ENCODE data around the gene STK11IP. TPM values are rescaled to one million over a fixed set of nuclear protein-coding genes. Genes with fewer than 3 reads are reported as not detected.

STK11IP gene
- total RNA-seq, 2 donors from 2014 or later = 20.0 to 25.3 TPM

DNA sequence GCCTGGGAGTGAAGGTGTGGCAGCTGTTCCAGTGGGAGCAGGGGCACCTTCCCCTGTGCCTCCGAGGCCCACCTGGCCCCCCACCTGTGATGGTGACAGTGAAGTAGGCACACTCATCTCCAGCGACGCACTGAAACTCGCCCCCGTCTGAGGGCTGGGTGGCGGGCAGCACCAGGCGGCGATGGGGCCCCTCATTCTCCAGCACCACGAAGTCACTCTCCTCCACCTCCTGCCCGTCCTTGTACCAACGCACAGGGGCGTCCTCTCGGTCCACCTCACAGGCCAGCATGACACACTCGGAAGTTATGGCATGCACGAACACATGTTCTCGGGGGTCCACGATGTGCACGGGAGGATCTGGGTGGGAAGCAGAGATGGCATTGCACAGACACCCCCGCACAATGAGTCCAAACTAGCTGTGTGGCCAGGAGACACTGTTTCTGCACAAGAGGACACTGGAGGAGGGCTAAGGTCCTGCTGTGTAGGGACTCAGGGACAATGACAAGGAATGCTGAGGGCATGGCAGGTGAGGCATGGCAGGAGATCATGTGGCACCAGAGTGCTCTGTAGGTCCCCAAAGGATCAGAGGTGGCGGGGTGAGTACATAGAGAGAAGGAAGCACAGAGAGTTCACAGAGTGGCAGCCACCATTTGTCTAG is 34.3 kb upstream of the STK11IP start:
- Histone ChIP-seq H3K27me3 (replicated peaks; ENCODE audit: insufficient read depth) (no peaks in the 10 kb centered on the region), H3K9me3 (no peaks in the 10 kb centered on the region), H3K4me3 (no peak overlapping the region), H3K27ac (no peak overlapping the region), H3K36me3 (peaks cover 31% of the 10 kb centered on the region), H3K4me1 (ENCODE audit: control insufficient read depth in 1 of 2, low read depth in 2 of 2) (no peaks in the 10 kb centered on the region)
- DNase-seq (ENCODE audit: low spot score) (no peak), ATAC-seq (ENCODE audit: insufficient number of reproducible peaks, low FRiP score, low read depth) (no peak)
- TF ChIP-seq, protein P1, sequence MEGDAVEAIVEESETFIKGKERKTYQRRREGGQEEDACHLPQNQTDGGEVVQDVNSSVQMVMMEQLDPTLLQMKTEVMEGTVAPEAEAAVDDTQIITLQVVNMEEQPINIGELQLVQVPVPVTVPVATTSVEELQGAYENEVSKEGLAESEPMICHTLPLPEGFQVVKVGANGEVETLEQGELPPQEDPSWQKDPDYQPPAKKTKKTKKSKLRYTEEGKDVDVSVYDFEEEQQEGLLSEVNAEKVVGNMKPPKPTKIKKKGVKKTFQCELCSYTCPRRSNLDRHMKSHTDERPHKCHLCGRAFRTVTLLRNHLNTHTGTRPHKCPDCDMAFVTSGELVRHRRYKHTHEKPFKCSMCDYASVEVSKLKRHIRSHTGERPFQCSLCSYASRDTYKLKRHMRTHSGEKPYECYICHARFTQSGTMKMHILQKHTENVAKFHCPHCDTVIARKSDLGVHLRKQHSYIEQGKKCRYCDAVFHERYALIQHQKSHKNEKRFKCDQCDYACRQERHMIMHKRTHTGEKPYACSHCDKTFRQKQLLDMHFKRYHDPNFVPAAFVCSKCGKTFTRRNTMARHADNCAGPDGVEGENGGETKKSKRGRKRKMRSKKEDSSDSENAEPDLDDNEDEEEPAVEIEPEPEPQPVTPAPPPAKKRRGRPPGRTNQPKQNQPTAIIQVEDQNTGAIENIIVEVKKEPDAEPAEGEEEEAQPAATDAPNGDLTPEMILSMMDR (IDR thresholded peaks at IDR 0.05) = no peak

DNA sequence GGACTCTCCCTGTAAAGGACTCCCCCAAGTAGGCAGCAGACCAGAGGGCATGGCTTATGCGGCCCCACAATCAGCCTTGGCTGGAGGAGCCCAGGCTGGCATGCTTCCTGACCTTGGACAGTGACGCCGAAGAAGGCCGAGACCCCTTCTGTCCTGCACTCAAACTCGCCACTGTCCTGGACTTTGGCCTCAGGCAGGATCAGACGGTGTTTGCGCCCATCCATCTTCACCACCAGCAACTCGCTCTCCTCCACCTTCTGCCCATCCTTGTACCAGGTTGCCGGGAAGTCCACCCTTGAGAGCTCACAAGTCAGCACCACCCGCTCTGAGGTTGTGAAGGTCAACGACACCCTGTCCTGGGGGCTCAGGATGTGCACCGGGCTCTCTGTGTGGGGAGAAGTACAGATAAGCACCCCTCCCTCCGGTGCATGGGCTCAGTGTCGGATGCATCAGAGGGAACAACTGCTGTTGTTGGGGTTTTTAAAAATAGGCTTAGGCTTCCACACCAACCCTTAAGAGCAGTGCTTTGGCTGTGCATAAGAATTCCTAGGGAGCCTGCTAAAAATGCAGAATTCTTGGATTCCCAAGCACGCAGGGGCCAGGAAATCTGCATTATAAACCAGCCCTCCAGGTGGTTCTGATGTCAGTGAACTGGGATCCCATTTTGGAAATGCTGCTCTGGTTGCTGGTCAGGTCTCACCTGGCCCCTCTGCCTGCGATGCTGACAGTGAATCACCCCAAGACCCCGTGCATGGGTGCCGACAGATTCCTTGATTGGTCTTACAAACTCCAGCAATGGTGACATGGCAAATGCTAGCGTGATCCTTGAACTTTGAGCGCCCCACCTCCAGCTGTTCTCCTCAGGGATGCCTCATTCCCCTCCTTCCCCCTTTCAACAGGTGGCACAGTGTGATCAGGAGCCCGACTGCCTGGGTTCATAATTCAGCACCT is 32.3 kb upstream of the STK11IP start:
- Histone ChIP-seq H3K36me3 (peaks cover 34% of the 10 kb centered on the region), H3K27me3 (replicated peaks; ENCODE audit: insufficient read depth) (no peaks in the 10 kb centered on the region), H3K27ac (no peak overlapping the region), H3K4me3 (no peak overlapping the region), H3K4me1 (ENCODE audit: control insufficient read depth in 1 of 2, low read depth in 2 of 2) (peaks cover 7 to 9% of the 10 kb centered on the region in 2 donors), H3K9me3 (no peaks in the 10 kb centered on the region)
- TF ChIP-seq, protein P1 (IDR thresholded peaks at IDR 0.05) = no peak
- ATAC-seq (ENCODE audit: insufficient number of reproducible peaks, low FRiP score, low read depth) (no peak), DNase-seq (ENCODE audit: low spot score) (no peak)

DNA sequence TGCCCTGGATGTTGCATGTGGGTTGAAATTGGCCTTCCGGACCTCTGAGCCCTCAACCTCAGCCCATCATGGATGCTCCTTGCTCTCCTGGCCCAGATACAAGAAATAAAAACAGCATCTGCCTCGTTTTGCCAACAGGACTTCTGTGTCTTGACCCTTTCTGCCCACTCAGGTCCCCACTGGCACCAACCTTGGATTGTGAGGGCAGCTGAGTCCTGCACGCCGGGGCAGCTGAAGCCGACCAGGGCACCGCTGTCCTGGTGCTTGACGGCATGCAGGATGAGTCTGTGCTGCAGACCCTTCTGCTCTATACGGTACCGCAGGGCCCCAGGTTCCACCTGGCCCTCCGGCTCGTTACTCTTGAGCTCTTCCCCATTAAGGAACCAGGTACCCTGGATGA is 31.0 kb upstream of the STK11IP start:
- DNase-seq (ENCODE audit: low spot score) (no peak), ATAC-seq (ENCODE audit: insufficient number of reproducible peaks, low FRiP score, low read depth) (no peak)
- no peak overlapping the region for H3K27ac ChIP-seq
- H3K27me3 ChIP-seq (replicated peaks; ENCODE audit: insufficient read depth) = no peaks in the 10 kb centered on the region
- H3K36me3 ChIP-seq = peaks cover 34% of the 10 kb centered on the region
- TF ChIP-seq, protein P1 (IDR thresholded peaks at IDR 0.05) = no peak
- H3K9me3 ChIP-seq = no peaks in the 10 kb centered on the region
- no peak overlapping the region for H3K4me3 ChIP-seq
- peaks cover 7 to 12% of the 10 kb centered on the region in 2 donors for H3K4me1 ChIP-seq (ENCODE audit: control insufficient read depth in 1 of 2, low read depth in 2 of 2)

DNA sequence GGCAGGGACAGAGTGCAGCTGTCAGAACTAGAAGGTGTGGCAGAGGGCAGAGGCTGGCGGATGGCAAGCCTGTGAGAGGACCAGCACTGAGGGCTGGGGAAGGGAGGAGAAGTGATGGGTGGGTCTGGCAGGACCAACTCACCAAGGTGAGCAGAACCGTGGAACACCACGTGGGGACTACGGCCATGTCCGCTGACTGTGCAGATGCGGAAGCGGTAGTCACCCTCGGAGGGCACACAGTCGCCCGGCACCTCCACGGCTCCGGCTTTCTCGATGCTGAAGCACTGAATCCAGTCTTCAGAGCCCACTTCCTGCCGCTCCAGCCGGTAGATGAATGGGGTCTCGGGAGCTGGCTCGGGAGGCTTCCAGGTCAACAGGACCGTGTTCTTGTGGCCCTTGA is 30.5 kb upstream of the STK11IP start:
- peaks cover 32% of the 10 kb centered on the region for H3K36me3 ChIP-seq
- ATAC-seq (ENCODE audit: insufficient number of reproducible peaks, low FRiP score, low read depth) (no peak), DNase-seq (ENCODE audit: low spot score) (no peak)
- H3K27me3 ChIP-seq (replicated peaks; ENCODE audit: insufficient read depth) = no peaks in the 10 kb centered on the region
- H3K4me3 ChIP-seq = no peak overlapping the region
- H3K27ac ChIP-seq = no peak overlapping the region
- H3K4me1 ChIP-seq (ENCODE audit: control insufficient read depth in 1 of 2, low read depth in 2 of 2) = peaks cover 7 to 17% of the 10 kb centered on the region in 2 donors
- TF ChIP-seq, protein P1 (IDR thresholded peaks at IDR 0.05) = no peak
- H3K9me3 ChIP-seq = no peaks in the 10 kb centered on the region

DNA sequence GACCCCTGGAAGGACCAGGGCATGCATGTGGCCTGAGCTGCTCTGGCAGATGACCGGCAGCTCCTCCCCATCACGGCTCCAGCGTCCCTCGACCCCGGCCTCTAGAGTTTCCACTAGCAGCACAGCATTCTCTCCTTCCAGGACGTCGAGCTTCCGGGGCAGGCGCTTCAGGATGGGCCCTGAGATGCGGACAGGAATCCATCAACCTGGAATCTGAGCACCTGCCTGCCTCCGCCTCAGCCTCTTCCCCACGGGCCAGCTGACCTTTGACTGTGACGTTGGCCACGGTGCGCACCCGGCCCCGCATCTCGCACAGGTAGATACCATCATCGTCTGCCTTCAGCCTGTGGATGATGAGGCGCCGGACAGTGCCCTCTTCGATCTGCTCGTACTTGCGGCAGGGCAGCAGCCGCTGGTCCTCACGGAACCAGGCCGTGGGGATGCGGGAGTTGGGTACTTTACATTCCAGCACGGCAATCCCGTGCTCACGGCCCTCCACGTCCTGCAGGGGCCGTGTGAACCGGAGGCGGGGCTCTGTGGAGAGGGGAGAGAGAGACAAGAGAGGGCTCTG is 29.8 kb upstream of the STK11IP start:
- peaks cover 28% of the 10 kb centered on the region for H3K36me3 ChIP-seq
- peaks cover 7 to 18% of the 10 kb centered on the region in 2 donors for H3K4me1 ChIP-seq (ENCODE audit: control insufficient read depth in 1 of 2, low read depth in 2 of 2)
- ATAC-seq (ENCODE audit: insufficient number of reproducible peaks, low FRiP score, low read depth) (no peak), DNase-seq (ENCODE audit: low spot score) (no peak)
- TF ChIP-seq, protein P1 (IDR thresholded peaks at IDR 0.05) = no peak
- no peak overlapping the region for H3K27ac ChIP-seq
- no peak overlapping the region for H3K4me3 ChIP-seq
- no peaks in the 10 kb centered on the region for H3K9me3 ChIP-seq
- no peaks in the 10 kb centered on the region for H3K27me3 ChIP-seq (replicated peaks; ENCODE audit: insufficient read depth)

Measured in thoracic aorta (tissue), 2 donors.